Measurements from ENCODE around the gene AAK1.

AAK1 gene

DNA sequence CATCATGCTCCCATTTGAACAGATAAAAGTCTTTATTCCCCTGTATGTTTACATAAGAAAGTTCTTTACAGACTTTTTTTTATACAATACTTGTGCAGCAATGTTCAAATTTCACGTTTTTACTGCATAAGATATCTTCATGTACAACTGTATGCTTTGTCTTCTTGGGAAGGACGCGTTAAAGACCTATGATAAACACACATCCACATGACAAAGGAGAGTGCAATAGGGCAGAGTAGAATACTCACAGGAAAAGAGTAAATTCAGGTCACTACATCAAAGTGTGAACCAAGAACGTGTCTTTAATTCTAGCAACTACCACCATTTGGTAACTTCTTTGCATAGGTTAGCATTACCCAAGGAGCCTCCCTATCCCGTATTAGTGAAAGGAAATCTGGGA, 172.6 kb downstream of the AAK1 start:
- no peak overlapping the region for H3K4me3 ChIP-seq (ENCODE audit: low read depth, low read length)
- DNase-seq (ENCODE audit: low read depth) = no peak
- TF ChIP-seq, protein P1, sequence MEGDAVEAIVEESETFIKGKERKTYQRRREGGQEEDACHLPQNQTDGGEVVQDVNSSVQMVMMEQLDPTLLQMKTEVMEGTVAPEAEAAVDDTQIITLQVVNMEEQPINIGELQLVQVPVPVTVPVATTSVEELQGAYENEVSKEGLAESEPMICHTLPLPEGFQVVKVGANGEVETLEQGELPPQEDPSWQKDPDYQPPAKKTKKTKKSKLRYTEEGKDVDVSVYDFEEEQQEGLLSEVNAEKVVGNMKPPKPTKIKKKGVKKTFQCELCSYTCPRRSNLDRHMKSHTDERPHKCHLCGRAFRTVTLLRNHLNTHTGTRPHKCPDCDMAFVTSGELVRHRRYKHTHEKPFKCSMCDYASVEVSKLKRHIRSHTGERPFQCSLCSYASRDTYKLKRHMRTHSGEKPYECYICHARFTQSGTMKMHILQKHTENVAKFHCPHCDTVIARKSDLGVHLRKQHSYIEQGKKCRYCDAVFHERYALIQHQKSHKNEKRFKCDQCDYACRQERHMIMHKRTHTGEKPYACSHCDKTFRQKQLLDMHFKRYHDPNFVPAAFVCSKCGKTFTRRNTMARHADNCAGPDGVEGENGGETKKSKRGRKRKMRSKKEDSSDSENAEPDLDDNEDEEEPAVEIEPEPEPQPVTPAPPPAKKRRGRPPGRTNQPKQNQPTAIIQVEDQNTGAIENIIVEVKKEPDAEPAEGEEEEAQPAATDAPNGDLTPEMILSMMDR (IDR thresholded peaks at IDR 0.05; ENCODE audit: control insufficient read depth, extremely low read depth, insufficient read depth) = no peak

DNA sequence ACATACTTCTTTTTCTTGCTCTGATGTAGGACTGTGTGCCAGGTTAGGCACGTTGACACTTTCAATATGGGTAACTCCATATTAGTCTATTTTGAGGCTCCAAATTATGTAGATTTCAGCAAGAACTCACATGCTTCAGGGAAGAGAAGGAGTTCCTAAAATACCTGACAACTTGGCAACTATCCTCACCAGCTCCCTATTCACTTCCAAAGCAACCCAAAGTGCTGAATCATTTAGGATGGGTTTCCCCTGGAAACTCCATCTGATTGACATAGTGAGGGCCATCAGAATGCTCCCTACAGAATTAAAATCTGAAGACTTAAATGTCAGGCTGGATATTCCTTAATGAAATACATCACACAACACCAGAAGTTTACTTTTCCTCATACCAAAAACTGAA, 173.8 kb downstream of the AAK1 start:
- TF ChIP-seq, protein P1 (IDR thresholded peaks at IDR 0.05; ENCODE audit: control insufficient read depth, extremely low read depth, insufficient read depth) = no peak
- DNase-seq (ENCODE audit: low read depth) = no peak
- H3K4me3 ChIP-seq (ENCODE audit: low read depth, low read length) = no peak overlapping the region

DNA sequence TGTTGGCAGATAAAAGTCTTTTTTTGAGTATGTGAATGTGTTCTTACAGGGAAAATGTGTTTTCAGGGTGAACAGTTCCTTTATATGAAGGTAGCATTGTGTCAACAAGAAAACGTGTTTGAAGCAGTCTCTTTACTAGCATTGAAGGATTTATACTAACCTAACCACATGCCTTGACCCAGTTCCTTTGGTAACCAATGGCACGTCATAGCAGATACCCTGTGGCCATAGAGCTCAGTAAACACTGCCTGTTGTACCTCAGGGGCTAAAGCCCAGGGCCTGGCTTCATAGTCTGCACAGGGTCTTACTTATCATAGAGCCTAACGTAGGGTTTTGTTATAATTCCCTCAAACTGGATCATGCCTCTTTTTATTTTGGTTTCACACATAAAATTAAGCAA, 174.2 kb downstream of the AAK1 start:
- TF ChIP-seq, protein P1 (IDR thresholded peaks at IDR 0.05; ENCODE audit: control insufficient read depth, extremely low read depth, insufficient read depth) = no peak
- no peak for DNase-seq (ENCODE audit: low read depth)
- H3K4me3 ChIP-seq (ENCODE audit: low read depth, low read length) = no peak overlapping the region

DNA sequence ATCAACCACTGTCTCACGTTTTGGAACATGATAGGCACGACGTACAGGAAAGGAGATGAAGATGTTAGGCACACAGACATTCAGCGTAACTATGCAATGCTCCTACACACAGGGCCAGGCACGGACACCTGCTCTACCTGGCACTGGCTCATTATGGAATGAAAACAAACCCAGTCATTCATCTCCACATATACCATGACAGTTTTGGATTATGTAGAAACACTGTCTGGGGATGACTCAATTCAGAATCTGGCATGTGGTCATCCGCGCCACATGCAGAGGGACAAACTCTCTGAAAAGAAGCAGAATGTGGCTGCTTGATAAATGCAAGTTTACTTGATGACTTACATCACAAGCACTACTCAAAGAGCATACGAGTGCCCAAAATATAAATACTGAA, 176.8 kb downstream of the AAK1 start:
- TF ChIP-seq, protein P1 (IDR thresholded peaks at IDR 0.05; ENCODE audit: control insufficient read depth, extremely low read depth, insufficient read depth) = no peak

DNA sequence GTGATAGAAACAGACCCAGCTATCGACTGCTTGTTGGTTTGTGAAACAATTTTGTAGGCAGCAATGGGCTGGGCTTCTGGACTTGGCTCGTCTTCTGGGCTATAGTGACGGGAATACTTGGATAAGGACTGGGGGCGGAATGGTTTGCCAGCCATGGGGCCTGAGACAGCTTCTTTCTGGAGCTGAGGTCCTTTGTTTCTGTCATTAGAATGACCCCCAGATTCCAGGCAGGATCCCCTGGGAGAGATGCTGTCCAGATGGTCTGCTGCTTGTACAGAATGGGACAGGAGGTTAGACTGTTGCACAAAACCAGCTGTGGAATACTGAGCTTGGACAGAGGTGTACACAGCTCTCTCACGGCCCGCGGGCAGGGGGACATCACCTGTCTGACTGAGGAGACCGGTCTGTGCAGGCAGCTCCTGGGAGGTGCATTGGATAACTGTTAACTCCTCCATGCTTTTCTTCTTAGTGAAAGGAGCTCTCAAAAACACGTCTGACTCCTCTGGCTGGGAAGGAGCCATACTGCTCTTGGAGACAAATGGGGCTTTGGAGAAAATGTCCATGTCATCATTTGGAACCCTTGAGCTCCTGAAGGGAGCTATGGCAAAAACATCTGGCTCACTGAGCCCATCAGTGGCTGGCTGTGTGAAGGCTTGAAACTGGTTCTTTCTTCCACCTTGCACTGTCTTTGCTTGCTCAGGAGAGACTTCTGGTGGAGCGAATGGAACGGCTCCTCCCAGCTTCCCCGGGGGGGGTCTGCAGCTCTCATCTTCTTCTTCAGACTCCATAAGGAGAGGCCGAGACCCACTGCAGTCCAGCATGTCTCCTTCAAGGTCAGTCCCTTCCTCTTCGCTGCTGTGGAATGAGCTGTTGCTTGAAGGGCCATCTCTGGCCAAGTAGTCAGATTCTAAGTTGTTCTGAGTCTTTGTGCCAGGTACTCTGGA, 177.8 kb downstream of the AAK1 start:
- no peak overlapping the region for H3K4me3 ChIP-seq (ENCODE audit: low read depth, low read length)
- no peak for DNase-seq (ENCODE audit: low read depth)
- TF ChIP-seq, protein P1 (IDR thresholded peaks at IDR 0.05; ENCODE audit: control insufficient read depth, extremely low read depth, insufficient read depth) = no peak

More for the DNA sequence above, 176.8 kb downstream of the AAK1 start:
- DNase-seq (ENCODE audit: low read depth) = no peak
- H3K4me3 ChIP-seq (ENCODE audit: low read depth, low read length) = no peak overlapping the region

DNA sequence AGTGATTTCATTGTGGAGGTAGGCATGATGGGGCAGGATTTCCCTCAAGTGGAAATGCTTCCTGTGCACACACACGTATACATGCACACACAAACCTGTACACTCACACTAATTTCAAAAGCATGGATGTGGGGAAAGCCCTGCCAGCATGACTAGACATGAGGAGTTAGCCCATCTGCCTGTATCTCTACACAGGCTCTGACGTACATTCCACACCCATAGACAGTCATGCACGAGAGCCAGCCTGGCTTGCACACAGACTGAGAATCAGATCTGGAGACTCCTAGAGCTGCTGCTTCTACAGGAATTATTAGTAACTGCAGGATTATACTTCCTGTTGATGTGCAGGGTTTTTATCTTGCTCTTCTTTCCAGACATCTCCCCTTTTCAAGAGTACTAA, 179.0 kb downstream of the AAK1 start:
- DNase-seq (ENCODE audit: low read depth) = no peak

More for the DNA sequence above, 179.0 kb downstream of the AAK1 start:
- H3K4me3 ChIP-seq (ENCODE audit: low read depth, low read length) = no peak overlapping the region
- TF ChIP-seq, protein P1 (IDR thresholded peaks at IDR 0.05; ENCODE audit: control insufficient read depth, extremely low read depth, insufficient read depth) = no peak
